Smooth muscle cell (in vitro differentiated cells): ENCODE data around the gene DENND1A. TPM values are rescaled to one million over a fixed set of nuclear protein-coding genes. Genes with fewer than 3 reads are reported as not detected.

Experiments used
- DNase-seq: peaks from one replicate; lab custom pipeline; 2025; ENCODE audit not compliant: unreplicated experiment; lab: John Stamatoyannopoulos, UW
- H2AFZ ChIP-seq: fragments of 200-600 bp; sonication (generic); 2 replicates; pipeline ENCODE4 v1.6.0; 2016; ENCODE audit warnings: antibody characterized with exemption, low read depth, mild to moderate bottlenecking
- H3F3A ChIP-seq: fragments of 200-600 bp; sonication (generic); 2 replicates; pipeline ENCODE4 v1.6.0; 2017; ENCODE audit warnings: antibody characterized with exemption, low read depth
- H3K27ac ChIP-seq: fragments of 200-600 bp; sonication (generic); 2 replicates; pipeline ENCODE4 v1.5.1; 2016; ENCODE audit warnings: low read depth, mild to moderate bottlenecking
- H3K27me3 ChIP-seq: fragments of 200-600 bp; sonication (generic); 2 replicates; pipeline ENCODE4 v1.6.1; 2016; ENCODE audit warnings: low read depth, mild to moderate bottlenecking
- H3K36me3 ChIP-seq: fragments of 200-600 bp; sonication (generic); 2 replicates; pipeline ENCODE4 v1.5.1; 2016; ENCODE audit warnings: low read depth
- H3K4me1 ChIP-seq: fragments of 200-600 bp; sonication (generic); 2 replicates; pipeline ENCODE4 v1.5.1; 2016; ENCODE audit warnings: low read depth
- H3K4me2 ChIP-seq: fragments of 200-600 bp; sonication (generic); 2 replicates; pipeline ENCODE4 v1.6.0; 2016; ENCODE audit warnings: mild to moderate bottlenecking
- H3K4me3 ChIP-seq: fragments of 200-600 bp; sonication (generic); 2 replicates; pipeline ENCODE4 v1.5.1; 2016; ENCODE audit warnings: mild to moderate bottlenecking
- H3K79me2 ChIP-seq: fragments of 200-600 bp; sonication (generic); 2 replicates; pipeline ENCODE4 v1.6.0; 2016; ENCODE audit warnings: low read depth, mild to moderate bottlenecking
- H3K9ac ChIP-seq: fragments of 200-600 bp; sonication (generic); 2 replicates; pipeline ENCODE4 v1.6.0; 2016; ENCODE audit warnings: low read depth
- H3K9me3 ChIP-seq: fragments of 200-600 bp; sonication (generic); replicated peaks from 2 replicates; pipeline ENCODE4 v1.5.1; 2016; ENCODE audit warnings: low read depth
- H4K20me1 ChIP-seq: fragments of 200-600 bp; sonication (generic); 2 replicates; pipeline ENCODE4 v1.6.0; 2016; ENCODE audit warnings: low read depth
- CTCF ChIP-seq: fragments of 200-600 bp; sonication (generic); IDR thresholded peaks from 2 replicates; pipeline ENCODE4 v1.5.1; 2017; ENCODE audit warnings: borderline replicate concordance, mild to moderate bottlenecking, antibody characterized with exemption; ENCODE audit not compliant: insufficient read depth, poor library complexity, severe bottlenecking
- WGBS: methylation state at CpG from one replicate; pipeline ENCODE4 v1.1.7; 2016; ENCODE audit warnings: low lambda C conversion rate; 5-methylcytosine and 5-hydroxymethylcytosine counted together
- polyA plus RNA-seq: library from polyadenylated mRNA; unstranded; fragments of >200 nt; fragmentation: Nextera tagmentation; extraction: Ambion mirVana; gene quantifications from 2 replicates; pipeline ENCODE4 v1.2.1, GENCODE V29; 2016
- total RNA-seq: library from RNA; depleted of rRNA; stranded (reverse); fragments of >200 nt; gene quantifications from 2 replicates; pipeline ENCODE4 v1.2.3, GENCODE V29; 2014

Gene DENND1A
- total and polyA plus RNA-seq, 2 experiments from 2014 or later = 8.1 to 20.2 TPM

- DNase-seq = no peak
- Histone ChIP-seq H4K20me1 (no peaks in the 10 kb centered on the region), H3K27ac (no peak overlapping the region), H3K36me3 (no peaks in the 10 kb centered on the region), H3K27me3 (no peaks in the 10 kb centered on the region), H2AFZ (no peak overlapping the region), H3K9ac (no peak overlapping the region), H3K9me3 (no peaks in the 10 kb centered on the region), H3K4me2 (no peak overlapping the region), H3K4me1 (no peaks in the 10 kb centered on the region), H3F3A (peaks cover 3% of the 10 kb centered on the region), H3K4me3 (no peak overlapping the region), H3K79me2 (no peaks in the 10 kb centered on the region)
- WGBS = 71% methylated on average over 3 of the region's 3 CpGs
- no peak for TF ChIP-seq CTCF
Measured at GRCh38 chr9:123349033-123349432, 580.9 kb downstream of the DENND1A start.

GRCh38 chr9:123348317-123348992 is 581.5 kb downstream of the DENND1A start:
- H3K79me2 ChIP-seq = no peaks in the 10 kb centered on the region
- 75% methylated on average over 9 of the region's 9 CpGs for WGBS
- DNase-seq = no peak
- H2AFZ ChIP-seq = no peak overlapping the region
- no peaks in the 10 kb centered on the region for H4K20me1 ChIP-seq
- TF ChIP-seq CTCF = no peak
- no peak overlapping the region for H3K4me2 ChIP-seq
- no peaks in the 10 kb centered on the region for H3K9me3 ChIP-seq
- H3K36me3 ChIP-seq = no peaks in the 10 kb centered on the region
- no peaks in the 10 kb centered on the region for H3K27me3 ChIP-seq
- no peak overlapping the region for H3K27ac ChIP-seq
- H3K9ac ChIP-seq = no peak overlapping the region
- no peak overlapping the region for H3K4me3 ChIP-seq
- H3K4me1 ChIP-seq = no peaks in the 10 kb centered on the region
- H3F3A ChIP-seq = peaks cover 3% of the 10 kb centered on the region

- H3K36me3 ChIP-seq = no peaks in the 10 kb centered on the region
- TF ChIP-seq CTCF = no peak
- no peak overlapping the region for H3K27ac ChIP-seq
- no peaks in the 10 kb centered on the region for H3K79me2 ChIP-seq
- H3K4me3 ChIP-seq = no peak overlapping the region
- no peak for DNase-seq
- no peak overlapping the region for H3K9ac ChIP-seq
- no peaks in the 10 kb centered on the region for H4K20me1 ChIP-seq
- 91% methylated on average over 12 of the region's 12 CpGs for WGBS
- H3F3A ChIP-seq = peaks cover 3% of the 10 kb centered on the region
- no peak overlapping the region for H3K4me2 ChIP-seq
- no peaks in the 10 kb centered on the region for H3K4me1 ChIP-seq
- no peak overlapping the region for H2AFZ ChIP-seq
- no peaks in the 10 kb centered on the region for H3K27me3 ChIP-seq
- H3K9me3 ChIP-seq = no peaks in the 10 kb centered on the region
Measured at GRCh38 chr9:123347289-123348060, 582.5 kb downstream of the DENND1A start.
